GM04504 (cell line): ENCODE data around the gene KNG1.
"Not testable (repeated sequence)": the region's sequence is repeated elsewhere in the genome, so short reads cannot be mapped to it uniquely, and the experiment has no call there.

Experiments used
- DNase-seq: peaks from one replicate; pipeline ENCODE4 v3.0.0-alpha.2; 2012; ENCODE audit warnings: low read depth

Gene KNG1

DNA sequence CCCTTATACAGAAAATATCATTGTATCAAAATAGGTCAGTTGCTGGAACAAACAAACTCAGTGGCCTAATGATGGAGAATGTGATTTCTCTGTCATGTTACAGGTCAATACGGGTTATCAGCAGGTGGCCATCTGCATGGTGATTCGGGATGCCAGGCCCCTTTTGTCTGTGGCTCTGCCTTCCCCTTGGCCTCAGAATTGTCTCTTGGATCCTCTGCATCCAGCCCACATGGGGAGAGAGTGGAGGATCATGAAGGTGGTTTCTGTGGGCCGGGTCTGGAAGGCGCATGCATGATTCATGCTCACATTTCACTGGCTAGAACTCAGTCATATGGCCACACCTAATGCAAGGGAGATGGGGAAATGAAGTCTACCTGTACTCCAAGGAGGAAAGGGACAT lies 6.5 kb upstream of the KNG1 start:
- DNase-seq = not testable (repeated sequence)

DNA sequence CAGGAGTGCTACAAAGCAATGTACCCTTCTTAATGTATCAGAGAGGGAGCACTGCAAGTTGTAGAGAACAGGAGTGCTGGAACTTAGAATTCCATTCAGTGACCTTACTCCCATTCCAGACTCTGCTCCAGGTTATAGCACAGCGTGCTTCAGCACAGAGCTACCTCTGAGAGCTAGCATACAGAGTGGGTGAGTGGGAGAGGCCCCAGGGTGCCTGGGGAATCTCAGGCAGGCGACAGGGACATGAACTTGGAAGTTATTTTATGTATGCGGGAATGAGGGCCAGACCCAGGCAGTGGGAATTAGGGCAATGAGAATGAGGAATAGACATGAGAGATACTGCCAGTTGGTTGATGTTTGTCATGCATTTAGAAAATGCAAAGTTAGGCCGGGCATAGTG lies 3.7 kb upstream of the KNG1 start:
- no peak for DNase-seq

DNA sequence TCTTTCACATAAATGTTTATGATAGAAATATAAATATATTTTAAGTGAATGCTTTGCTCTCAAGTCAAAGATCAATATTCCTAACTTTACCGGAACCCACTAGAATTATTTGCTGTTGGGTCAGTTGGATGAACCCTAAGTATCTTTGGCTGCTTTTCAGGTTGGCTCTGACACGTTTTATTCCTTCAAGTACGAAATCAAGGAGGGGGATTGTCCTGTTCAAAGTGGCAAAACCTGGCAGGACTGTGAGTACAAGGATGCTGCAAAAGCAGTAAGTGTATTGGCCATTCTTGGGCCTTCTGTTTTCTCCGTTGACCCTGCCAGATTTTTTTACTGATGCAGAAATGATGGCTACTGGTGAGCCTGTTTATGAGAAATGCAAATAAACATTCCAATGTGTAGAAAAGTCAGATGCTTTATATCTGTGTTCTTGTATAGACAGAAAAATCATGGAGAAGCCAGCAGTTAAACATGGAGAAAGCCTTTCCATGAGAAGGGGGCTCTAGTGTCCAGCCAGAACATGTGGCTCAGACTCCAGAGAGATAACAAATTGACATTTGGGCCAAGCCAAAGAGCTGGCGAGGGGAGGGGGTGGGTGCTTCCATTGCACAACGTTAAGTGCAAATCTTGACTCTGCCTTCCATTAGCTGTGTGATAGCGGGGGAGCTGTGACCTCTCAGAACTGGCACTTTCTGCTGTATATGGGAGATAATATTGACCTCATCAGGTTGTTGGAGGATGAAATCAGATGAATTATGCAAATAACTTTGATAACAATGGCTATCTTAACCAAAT lies 3.0 kb downstream of the KNG1 start:
- DNase-seq = no peak

DNA sequence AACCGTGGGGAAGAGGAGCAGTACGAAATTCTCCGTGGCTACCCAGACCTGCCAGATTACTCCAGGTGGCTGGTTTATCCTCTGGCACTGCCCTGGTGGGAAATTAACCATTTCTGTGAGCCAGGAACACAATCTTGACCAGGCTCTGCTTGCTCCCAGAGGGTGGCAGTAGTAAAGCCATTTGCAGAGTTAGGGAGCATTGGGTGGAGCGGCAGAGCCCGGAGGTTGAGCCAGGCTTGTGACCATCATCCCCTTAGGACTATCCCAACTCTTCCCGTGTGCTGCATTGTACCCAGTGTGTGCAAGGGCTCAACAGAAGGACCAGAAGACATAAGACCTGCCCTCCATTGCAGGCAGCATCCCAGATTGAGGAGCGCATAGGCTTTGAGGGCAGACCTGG lies 5.3 kb downstream of the KNG1 start:
- no peak for DNase-seq

GRCh38 chr3:186724911-186725310 lies 7.8 kb downstream of the KNG1 start:
- DNase-seq = no peak

DNA sequence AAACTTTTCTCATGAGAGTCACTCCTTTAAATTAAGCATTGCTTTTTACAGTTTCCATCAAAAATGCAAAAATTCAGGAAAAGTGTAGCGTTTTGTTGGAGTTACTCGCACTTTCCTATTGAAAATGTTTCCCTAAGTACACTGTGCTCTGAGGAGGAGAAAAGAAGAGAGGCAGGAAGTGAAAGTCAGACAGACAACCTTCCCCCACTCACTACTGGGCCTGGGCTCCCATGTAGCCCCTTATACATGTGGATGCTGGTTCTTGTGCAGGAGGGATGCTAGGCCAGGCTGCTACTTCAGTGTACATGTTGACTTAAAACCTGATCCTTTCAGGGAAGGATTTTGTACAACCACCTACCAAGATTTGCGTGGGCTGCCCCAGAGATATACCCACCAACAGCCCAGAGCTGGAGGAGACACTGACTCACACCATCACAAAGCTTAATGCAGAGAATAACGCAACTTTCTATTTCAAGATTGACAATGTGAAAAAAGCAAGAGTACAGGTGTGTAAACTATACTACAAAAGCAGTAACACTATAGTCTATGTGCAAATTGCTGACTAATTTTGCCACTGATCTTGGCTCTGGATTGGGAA lies 15.1 kb downstream of the KNG1 start:
- DNase-seq = no peak

DNA sequence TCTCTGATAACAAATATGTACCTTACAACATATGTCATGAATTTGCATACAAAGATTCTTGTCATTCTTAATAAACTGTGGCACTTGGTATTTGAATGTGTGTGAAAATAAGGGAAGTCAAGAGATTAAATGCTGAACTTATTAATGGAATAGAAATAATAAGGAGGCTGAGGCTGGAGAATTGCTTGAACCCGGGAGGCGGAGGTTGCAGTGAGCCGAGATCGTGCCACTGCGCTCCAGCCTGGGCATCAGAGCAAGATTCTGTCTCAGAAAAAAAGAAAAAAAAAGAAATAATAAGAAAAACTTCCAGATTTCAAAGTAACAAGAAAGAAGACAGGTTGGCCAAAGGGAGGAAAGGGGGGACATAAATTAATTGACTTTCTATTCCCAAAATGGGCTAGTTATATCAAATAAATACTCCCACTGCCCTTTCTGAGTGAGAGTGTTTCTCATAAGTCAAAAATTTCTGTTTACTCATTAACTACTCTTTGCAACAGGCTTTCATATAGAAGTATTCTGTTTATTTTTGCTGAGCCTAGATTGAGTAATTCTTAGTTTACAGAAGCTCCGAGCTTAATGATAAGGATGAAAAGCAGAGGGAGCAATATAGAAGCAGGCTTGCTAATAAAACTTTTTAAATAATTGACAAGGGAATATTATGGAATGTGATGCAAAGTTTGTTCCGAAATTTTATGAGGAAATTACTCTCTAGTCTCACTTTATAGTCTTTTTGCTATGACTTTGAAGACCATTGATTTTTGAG lies 25.6 kb downstream of the KNG1 start:
- DNase-seq = no peak

DNA sequence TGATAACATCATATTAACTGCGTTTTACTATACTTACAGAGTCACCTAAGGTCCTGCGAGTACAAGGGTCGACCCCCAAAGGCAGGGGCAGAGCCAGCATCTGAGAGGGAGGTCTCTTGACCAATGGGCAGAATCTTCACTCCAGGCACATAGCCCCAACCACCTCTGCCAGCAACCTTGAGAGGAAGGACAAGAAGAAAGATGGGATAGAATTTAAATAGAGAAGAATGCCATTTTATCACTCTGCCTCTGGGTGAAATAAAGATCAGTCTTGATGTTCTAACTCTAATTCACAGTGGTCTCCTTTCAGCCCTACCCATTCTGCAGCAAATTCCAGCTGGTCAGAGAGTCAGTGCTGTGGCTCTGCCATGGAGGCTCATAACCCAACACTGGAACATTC lies 26.5 kb downstream of the KNG1 start:
- DNase-seq = no peak

- DNase-seq = peak; percentile 55
These were observed 28.8 kb downstream of the KNG1 start for GRCh38 chr3:186746008-186746407.

DNA sequence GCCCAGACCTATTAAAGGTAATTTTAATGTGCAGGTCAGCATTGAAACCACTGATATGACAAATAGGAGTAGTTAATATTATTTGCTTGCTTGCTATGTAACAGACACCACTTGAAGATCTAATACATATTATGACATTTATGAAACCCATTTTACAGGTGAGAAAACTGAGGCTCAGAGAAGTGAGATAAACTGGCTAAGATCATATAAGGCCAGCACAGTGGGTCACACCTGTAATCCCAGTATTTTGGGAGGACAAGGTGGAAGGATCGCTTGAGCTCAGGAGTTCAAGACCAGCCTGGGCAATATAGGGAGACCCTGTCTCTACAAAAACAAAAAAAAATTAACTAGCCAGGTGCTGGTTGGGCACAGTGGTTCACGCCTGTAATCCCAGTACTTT lies 33.2 kb downstream of the KNG1 start:
- no peak for DNase-seq

GRCh38 chr3:186751480-186751879 lies 34.3 kb downstream of the KNG1 start:
- DNase-seq = no peak

GRCh38 chr3:186754006-186754405 lies 36.8 kb downstream of the KNG1 start:
- no peak for DNase-seq

DNA sequence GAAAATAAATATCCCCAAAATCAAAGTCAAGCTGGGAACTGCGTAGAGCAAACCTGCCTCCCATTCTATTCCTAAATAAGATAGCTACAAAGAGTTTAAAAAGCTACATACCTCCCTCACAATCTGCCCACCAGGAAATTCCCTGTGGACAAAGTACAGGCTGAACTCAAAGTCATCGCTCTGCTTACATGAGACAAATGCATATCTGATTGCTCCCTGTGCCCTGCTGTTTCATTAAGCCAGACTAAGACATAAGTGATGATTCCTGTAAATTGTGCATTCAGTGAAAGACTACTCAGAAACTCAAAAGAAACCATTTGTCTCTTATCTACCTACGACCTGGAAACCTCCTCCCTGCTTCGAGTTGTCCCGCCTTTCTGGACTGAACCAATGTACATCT lies 37.7 kb downstream of the KNG1 start:
- DNase-seq = no peak

- no peak for DNase-seq
These were observed 40.1 kb downstream of the KNG1 start for GRCh38 chr3:186757214-186757613.

GRCh38 chr3:186757686-186758220 lies 40.6 kb downstream of the KNG1 start:
- DNase-seq = no peak

GRCh38 chr3:186759231-186759930 lies 42.2 kb downstream of the KNG1 start:
- DNase-seq = no peak

DNA sequence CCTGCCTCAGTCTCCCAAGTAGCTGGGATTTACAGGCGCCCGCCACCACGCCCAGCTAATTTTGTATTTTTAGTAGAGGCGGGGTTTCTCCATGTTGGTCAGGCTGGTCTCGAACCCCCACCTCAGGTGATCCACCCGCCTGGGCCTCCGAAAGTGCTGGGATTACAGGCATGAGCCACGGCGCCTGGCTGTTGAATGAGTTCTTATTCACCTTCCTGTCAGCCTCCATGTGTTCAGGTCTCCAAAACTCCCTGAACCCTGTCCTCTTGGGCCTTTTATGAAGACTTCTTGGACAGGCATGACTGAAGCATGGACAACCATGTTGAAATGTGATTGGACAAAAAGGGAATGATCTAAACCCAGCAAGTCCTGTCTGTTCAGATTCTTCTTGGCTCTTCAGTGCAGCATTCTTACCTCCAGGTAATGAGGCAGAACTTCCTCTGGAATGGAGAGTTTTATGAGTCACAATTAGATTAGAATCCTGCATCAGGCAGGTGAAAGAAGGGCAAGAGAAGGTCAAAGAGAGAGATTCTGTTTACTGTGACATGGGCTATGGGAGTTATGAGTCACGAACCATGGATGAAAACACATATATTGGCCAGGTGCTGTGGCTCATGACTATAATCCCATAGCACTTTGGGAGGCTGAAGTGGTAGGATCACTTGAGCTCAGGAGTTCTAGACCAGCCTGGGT lies 43.1 kb downstream of the KNG1 start:
- no peak for DNase-seq

DNA sequence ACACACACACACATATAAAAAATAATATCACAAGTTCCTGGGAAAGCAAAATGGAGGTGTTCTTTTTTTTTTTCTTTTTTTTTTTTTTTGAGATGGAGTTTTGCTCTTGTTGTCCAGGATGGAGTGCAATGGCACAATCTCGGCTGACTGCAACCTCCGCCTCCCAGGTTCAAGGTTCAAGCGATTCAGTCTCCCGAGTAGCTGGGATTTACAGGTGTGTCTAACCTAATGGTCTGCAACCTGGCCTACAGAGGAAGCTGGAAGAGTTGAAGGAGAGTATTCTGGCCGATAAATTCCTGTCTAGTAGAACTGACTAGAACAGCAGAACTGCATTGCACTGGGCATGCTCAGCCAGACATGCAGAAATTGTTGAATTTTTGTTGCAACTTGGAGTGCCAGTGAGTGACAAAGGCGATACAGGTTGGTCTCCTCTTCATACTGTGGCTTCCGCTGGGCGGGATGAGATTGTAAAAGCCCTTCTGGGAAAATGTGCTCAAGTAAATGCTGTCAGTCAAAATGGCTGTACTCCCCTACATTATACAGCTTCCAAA lies 43.8 kb downstream of the KNG1 start:
- no peak for DNase-seq

GRCh38 chr3:186772281-186772694 lies 55.1 kb downstream of the KNG1 start:
- no peak for DNase-seq

- DNase-seq = no peak
These were observed 55.7 kb downstream of the KNG1 start for GRCh38 chr3:186772701-186773417.

- DNase-seq = no peak
These were observed 58.8 kb downstream of the KNG1 start for GRCh38 chr3:186775999-186776398.
